Muscle layer of colon (tissue), 2 donors: ENCODE measurements around the gene DTYMK.
A peak's percentile ranks its signal among the peaks of the same experiment; 100 is the strongest.

Experiments used
- H3K27ac ChIP-seq: one replicate; pipeline ENCODE4 v1.7.0; 2013; ENCODE audit warnings: low read depth, mild to moderate bottlenecking, low read length, moderate library complexity
- H3K27me3 ChIP-seq, 2 donors: one replicate each; pipeline ENCODE4 v1.7.0; 2013; ENCODE audit warnings: low read length in 2 of 2, mild to moderate bottlenecking in 2 of 2; ENCODE audit not compliant: insufficient read depth in 2 of 2, control insufficient read depth in 1 of 2
- H3K36me3 ChIP-seq: one replicate; pipeline ENCODE4 v1.7.0; 2013; ENCODE audit warnings: mild to moderate bottlenecking, low read length; ENCODE audit not compliant: insufficient read depth
- H3K4me1 ChIP-seq: one replicate; pipeline ENCODE4 v1.7.0; 2013; ENCODE audit warnings: mild to moderate bottlenecking, low read length; ENCODE audit not compliant: insufficient read depth
- H3K4me3 ChIP-seq, 2 donors: one replicate each; pipeline ENCODE4 v1.7.0; 2013; ENCODE audit warnings: low read length in 2 of 2, low read depth in 1 of 2, mild to moderate bottlenecking in 1 of 2, moderate library complexity in 1 of 2
- H3K9ac ChIP-seq: one replicate; pipeline ENCODE4 v1.7.0; 2013; ENCODE audit warnings: low read length
- H3K9me3 ChIP-seq: one replicate; pipeline ENCODE4 v1.7.0; 2013; ENCODE audit warnings: mild to moderate bottlenecking, low read length
- donor health status: abdominal sarcoma.
- donor health status: Adenocarcinoma of cecum.

Gene DTYMK

DNA sequence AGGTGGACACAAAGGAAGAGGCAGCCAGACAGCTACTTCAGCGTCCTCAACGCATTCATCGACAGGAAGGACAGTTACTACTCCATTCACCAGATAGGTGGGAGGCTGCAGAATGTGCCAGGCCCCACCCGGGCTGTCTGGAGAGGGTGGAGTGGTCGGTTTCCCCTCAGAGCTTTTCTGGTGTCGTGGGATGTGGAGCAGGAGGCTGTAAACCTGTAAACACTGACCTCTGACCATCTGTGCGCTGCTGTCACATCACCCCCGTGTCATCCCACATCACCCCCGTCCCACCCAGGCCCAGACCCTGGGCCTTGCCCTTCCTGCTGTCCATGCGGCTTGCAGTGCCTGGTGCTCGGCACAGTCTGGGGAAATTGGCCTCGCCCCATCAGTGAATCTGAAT lies 32.1 kb downstream of the DTYMK start:
- no peaks in the 10 kb centered on the region for H3K27me3 ChIP-seq
- peaks cover 51% of the 10 kb centered on the region for H3K36me3 ChIP-seq
- no peak overlapping the region for H3K9ac ChIP-seq
- H3K4me1 ChIP-seq: no peaks in the 10 kb centered on the region
- H3K4me3 ChIP-seq: no peak overlapping the region
- no peak overlapping the region for H3K27ac ChIP-seq
- no peaks in the 10 kb centered on the region for H3K9me3 ChIP-seq

DNA sequence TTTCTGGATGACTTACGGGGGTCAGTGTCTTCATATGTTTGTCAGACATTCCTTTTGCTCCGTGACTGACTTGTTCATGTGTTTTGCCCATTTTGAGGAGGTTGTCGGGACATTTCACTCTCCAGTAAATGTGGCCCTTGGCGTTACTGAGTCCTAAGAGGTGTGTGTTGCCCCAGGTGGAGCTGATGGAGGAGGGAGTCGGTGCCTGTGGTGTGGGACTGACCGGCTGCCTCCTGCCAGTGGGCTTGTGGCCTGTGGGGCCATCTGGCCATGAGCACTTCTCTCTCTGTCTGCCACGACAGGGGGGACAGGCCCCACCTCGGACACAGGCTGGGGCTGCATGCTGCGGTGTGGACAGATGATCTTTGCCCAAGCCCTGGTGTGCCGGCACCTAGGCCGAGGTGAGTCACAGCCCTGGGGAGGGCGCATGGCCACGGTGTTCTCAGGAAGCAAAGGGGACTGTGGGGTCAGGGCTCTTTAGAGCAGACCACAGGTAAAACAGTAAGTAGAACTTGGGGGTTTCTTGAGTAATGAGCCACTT lies 33.3 kb downstream of the DTYMK start:
- H3K27me3 ChIP-seq: no peaks in the 10 kb centered on the region
- H3K9ac ChIP-seq: no peak overlapping the region
- H3K4me1 ChIP-seq: peaks cover 5% of the 10 kb centered on the region
- H3K27ac ChIP-seq: no peak overlapping the region
- no peaks in the 10 kb centered on the region for H3K9me3 ChIP-seq
- peaks cover 42% of the 10 kb centered on the region for H3K36me3 ChIP-seq
- no peak overlapping the region for H3K4me3 ChIP-seq

DNA sequence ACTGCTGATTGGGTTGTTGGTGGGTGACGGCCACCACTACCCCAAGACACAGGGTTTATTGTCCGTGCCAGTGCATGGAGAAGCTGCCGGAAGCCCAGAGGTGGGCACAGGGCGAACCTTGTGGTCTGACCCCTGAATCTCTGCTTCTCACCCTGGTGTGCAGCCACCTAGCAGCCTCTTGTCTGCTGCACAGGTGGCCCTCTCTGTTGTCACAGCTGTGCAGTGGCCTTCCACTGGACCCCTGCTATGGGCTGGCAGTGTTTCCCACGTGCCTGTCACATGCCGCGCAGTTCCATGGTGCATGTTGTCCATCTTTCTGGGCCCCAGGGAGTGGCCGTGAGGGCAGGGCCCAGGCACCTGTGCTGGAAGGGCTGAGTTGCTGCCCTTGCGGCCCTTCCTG lies 33.9 kb downstream of the DTYMK start:
- no peak overlapping the region for H3K27ac ChIP-seq
- no peaks in the 10 kb centered on the region for H3K9me3 ChIP-seq
- H3K4me1 ChIP-seq: peaks cover 5% of the 10 kb centered on the region
- H3K9ac ChIP-seq: no peak overlapping the region
- H3K27me3 ChIP-seq: no peaks in the 10 kb centered on the region
- H3K36me3 ChIP-seq: peaks cover 38% of the 10 kb centered on the region
- no peak overlapping the region for H3K4me3 ChIP-seq

DNA sequence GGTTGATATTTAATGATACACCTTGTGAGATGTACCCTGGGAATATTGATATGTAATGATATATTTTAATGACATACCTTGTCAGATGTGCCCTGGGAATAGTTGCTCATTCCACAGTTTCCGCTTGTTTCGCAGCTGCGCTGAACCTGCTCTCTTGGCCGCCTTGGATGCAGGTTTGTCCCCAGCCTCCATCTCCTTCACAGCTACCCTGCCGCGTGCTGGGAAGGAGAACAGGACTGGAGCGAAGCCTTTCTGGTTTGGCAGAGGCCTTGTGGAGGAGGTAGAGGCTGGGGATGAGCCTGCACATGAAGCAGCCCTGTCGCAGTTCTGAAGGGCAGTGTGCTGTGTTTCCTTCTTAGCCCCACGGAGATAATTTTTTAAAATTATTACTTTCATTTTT lies 34.5 kb downstream of the DTYMK start:
- no peak overlapping the region for H3K9ac ChIP-seq
- peaks cover 36% of the 10 kb centered on the region for H3K36me3 ChIP-seq
- no peaks in the 10 kb centered on the region for H3K27me3 ChIP-seq
- H3K27ac ChIP-seq: no peak overlapping the region
- H3K9me3 ChIP-seq: no peaks in the 10 kb centered on the region
- H3K4me3 ChIP-seq: no peak overlapping the region
- H3K4me1 ChIP-seq: peaks cover 10% of the 10 kb centered on the region

DNA sequence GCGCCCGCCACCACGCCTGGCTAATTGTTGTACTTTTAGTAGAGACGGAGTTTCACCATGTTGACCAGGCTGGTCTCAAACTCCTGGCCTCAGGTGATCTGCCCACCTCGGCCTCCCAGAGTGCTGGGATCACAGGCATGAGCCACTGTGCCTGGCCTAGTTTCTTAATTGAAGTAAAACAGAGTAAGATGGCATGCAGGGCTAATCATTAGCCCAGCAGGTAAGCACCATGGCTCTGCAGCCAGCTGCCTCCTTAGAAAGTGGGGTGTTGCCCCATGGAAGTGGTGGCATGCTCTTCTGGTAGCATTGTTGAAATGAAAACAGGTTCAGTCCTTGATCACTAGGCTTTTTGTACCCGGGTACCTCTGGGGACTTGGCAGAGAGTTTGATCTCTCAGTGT lies 36.7 kb downstream of the DTYMK start:
- Histone ChIP-seq H3K9ac (no peak overlapping the region), H3K4me3 (no peak overlapping the region), H3K27me3 (no peaks in the 10 kb centered on the region), H3K4me1 (peaks cover 11% of the 10 kb centered on the region), H3K27ac (no peak overlapping the region), H3K36me3 (peaks cover 18% of the 10 kb centered on the region), H3K9me3 (no peaks in the 10 kb centered on the region)

DNA sequence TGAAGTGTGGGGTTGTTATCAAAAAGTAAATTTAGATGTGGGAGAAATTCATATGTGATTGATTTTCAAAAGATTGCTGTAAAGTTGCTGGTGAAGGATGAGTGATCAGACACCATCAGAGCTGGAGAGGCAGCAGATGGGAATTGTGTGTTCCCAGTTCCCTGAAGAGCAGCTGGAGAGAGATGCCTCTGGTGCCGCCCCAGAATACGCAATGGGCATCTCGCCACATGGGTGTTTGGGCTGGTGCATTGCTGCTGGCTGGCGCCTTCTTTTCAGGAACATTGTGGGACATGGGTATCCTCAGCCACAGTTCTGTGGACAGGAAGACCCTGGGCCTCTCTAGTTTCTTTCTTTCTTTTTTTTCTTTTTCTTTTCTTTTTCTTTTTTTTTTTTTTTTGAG lies 37.2 kb downstream of the DTYMK start:
- Histone ChIP-seq H3K4me3 (no peak overlapping the region), H3K9ac (no peak overlapping the region), H3K27me3 (no peaks in the 10 kb centered on the region), H3K4me1 (peaks cover 11% of the 10 kb centered on the region), H3K27ac (no peak overlapping the region), H3K9me3 (no peaks in the 10 kb centered on the region), H3K36me3 (peaks cover 12% of the 10 kb centered on the region)

DNA sequence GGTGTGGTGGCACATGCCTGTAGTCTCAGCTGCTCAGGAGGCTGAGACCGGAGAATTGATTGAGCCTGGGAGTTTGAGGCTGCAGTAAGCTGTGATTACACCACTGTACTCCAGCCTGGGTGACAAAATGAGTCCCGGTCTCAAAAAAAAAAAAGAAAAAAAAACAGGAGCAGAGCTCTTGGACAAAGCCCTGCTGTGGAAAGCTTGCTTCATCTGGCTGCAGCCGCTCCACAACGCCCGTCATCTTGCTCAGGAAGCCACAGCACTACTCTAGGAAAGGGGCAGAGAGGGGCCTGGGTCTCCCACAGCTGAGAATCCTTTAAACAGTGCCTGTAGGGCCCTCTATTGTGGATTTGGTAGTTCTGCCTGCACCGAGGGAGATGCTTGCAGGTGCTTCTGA lies 38.2 kb downstream of the DTYMK start:
- Histone ChIP-seq H3K9me3 (no peaks in the 10 kb centered on the region), H3K27me3 (no peaks in the 10 kb centered on the region), H3K36me3 (peaks cover 10% of the 10 kb centered on the region), H3K9ac (no peak overlapping the region), H3K4me1 (peaks cover 11% of the 10 kb centered on the region), H3K4me3 (no peak overlapping the region), H3K27ac (no peak overlapping the region)

DNA sequence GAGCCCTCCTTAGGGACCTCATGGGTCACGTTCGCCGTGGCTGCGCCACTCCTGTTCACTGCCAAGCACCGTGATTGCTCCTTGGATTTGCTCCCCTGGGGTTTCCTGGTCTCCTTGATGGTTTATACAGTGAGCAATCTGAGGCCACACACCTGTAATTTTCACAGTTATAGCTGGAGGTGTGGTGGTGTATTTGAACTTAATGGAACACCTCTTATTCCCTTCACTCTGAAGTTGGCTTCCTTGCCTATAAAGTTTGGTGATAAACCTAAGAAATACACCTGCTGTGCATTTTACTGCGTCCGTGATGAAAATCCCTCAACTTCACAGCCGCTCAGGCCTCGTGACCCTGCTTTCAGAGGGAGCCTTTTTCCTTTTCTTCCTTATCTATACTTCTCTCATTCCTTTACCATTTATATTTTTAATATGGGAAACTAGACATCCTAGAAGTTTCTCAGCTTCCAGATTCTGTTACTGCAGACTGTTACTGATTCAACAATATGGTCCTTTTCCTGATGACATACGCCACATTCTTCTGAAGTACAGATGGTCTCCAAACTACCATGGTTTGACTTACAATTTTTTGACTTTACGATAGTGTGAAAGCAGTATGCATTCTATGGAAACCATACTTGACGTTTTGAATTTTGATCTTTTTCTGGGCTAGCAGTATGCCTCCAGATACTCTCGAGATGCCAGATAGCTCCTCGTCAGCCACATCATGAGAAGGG lies 40.5 kb downstream of the DTYMK start:
- Histone ChIP-seq H3K9me3 (no peaks in the 10 kb centered on the region), H3K9ac (no peak overlapping the region), H3K27me3 (no peaks in the 10 kb centered on the region), H3K4me1 (peaks cover 11% of the 10 kb centered on the region), H3K36me3 (no peaks in the 10 kb centered on the region), H3K4me3 (no peak overlapping the region), H3K27ac (no peak overlapping the region)

DNA sequence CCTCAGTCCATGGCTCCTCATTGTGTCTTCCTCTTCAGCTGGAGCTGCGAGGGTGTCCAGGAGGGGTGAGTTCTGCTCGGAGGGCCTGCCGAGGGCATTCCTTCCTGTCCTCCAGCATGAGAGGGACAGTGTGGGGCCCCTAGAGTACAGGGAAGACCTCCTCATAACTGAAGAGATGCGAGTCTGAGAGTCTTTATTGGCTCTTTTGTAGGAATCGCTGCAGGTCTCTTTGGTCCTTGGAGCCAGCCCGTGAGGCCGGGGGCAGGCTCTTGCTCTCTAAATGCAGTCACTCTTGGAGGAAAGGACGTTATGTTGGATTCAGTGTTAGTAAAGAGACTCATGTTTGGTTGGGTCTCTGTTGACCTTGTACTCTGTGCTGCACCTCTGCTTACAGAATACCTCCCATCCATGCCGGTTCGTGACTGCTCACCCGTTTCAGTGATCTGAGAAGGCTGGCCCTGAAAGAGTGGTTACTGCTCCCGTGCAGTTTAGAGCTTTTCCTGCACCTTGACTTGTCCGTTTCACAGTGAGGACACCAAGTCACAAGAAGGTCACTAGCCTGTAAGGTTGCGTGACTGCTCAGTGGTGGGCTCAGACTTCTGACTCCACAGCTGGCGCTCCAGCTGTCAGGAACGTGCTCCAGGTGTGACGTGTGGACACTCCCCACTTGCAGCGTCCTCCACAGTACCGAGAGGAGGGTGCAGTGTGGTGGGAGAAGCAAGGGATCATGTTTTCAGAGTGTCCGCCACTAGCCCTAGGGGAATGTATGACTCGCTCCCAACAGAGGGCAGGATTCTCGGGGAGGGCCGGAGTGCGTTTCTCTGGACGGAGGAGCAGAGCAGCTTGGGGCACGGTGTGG lies 41.3 kb downstream of the DTYMK start:
- no peak overlapping the region for H3K9ac ChIP-seq
- H3K4me1 ChIP-seq: peaks cover 16% of the 10 kb centered on the region
- H3K27me3 ChIP-seq: no peaks in the 10 kb centered on the region

DNA sequence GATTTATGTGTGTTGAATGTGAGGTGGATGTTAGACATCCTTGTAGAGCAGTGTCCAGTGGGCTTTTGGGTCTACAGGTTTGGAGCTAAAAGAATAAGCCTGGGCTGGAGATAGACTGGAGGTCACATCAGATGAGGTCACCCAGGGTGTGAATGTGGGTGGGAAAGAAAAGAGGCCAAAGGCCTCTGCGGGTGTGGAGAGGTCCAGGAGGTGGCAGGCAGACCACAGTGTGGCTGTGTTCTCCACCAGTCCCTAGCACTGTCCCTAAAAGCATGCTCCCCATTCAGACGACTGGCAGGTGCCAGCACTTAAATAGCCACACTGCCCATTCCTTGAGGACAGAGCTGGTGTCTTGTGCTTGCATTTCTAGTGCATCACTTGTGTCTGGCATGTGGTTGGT lies 45.0 kb downstream of the DTYMK start:
- no peak overlapping the region for H3K4me3 ChIP-seq
- H3K9ac ChIP-seq: no peak overlapping the region
- no peaks in the 10 kb centered on the region for H3K36me3 ChIP-seq
- no peak overlapping the region for H3K27ac ChIP-seq
- no peaks in the 10 kb centered on the region for H3K27me3 ChIP-seq
- no peaks in the 10 kb centered on the region for H3K9me3 ChIP-seq
- H3K4me1 ChIP-seq: peaks cover 24% of the 10 kb centered on the region

More for the DNA sequence above, 41.3 kb downstream of the DTYMK start:
- H3K4me3 ChIP-seq: no peak overlapping the region
- H3K36me3 ChIP-seq: no peaks in the 10 kb centered on the region
- H3K27ac ChIP-seq: no peak overlapping the region
- H3K9me3 ChIP-seq: no peaks in the 10 kb centered on the region

DNA sequence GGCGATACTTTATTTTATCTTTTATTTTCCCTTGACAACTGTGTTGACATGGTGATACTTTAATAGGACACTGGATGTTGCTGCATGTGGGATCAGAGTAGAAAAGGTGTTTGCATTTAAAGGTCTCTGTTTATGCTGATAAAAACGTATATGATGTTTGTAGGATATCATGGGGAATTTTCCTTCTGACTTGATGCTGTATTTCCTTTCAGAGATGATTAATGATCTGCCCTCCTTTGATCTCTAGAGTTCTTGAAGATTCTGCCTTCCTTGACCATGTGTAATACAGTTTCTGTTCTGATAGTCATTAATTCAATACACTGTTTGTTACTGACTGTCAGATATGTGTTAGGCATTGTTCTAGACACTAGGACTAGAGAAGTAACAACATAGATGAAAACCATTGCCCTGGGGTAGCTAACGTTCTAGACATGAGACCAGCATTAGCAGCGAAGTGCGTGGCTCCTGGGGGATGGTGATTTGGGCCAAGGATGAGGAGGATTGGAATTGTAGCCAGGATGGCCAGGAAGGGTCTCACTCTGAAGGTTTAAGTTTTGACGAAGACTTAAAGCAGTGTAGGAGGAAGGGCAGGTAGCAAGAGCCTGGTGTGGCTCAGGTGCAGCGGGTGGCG lies 46.3 kb downstream of the DTYMK start:
- Histone ChIP-seq H3K9ac (no peak overlapping the region), H3K4me3 (no peak overlapping the region), H3K9me3 (no peaks in the 10 kb centered on the region), H3K36me3 (no peaks in the 10 kb centered on the region), H3K27ac (peak overlapping the region; percentile 21), H3K4me1 (peaks cover 33% of the 10 kb centered on the region), H3K27me3 (no peaks in the 10 kb centered on the region)
